Muscle layer of duodenum (tissue), 2 donors: ENCODE results near the gene LRGUK.
"Not testable (repeated sequence)": the region's sequence is repeated elsewhere in the genome, so short reads cannot be mapped to it uniquely, and the experiment has no call there.

Experiments
- H3K27ac ChIP-seq: one replicate; pipeline ENCODE4 v1.7.0; 2013; ENCODE audit warnings: mild to moderate bottlenecking, low read length
- H3K27me3 ChIP-seq: one replicate; pipeline ENCODE4 v1.7.0; 2013; ENCODE audit warnings: low read depth, mild to moderate bottlenecking, control low read depth, low read length
- H3K36me3 ChIP-seq, 2 donors: one replicate each; pipeline ENCODE4 v1.7.0; 2013; ENCODE audit warnings: low read length in 2 of 2, control low read depth in 1 of 2, mild to moderate bottlenecking in 1 of 2; ENCODE audit not compliant: insufficient read depth in 2 of 2, control insufficient read depth in 1 of 2
- H3K4me1 ChIP-seq, 2 donors: one replicate each; pipeline ENCODE4 v1.7.0; 2013; ENCODE audit warnings: low read length in 2 of 2, mild to moderate bottlenecking in 2 of 2, control low read depth in 1 of 2, moderate library complexity in 1 of 2; ENCODE audit not compliant: insufficient read depth in 2 of 2, control insufficient read depth in 1 of 2
- H3K4me3 ChIP-seq, 2 donors: one replicate each; pipeline ENCODE4 v1.7.0; 2013; ENCODE audit warnings: low read length in 2 of 2, low read depth in 1 of 2, mild to moderate bottlenecking in 1 of 2
- H3K9me3 ChIP-seq, 2 donors: one replicate each; pipeline ENCODE4 v1.7.0; 2013; ENCODE audit warnings: low read length in 2 of 2, control low read depth in 1 of 2, mild to moderate bottlenecking in 1 of 2; ENCODE audit not compliant: control insufficient read depth in 1 of 2
- donor health status: healthy.

The LRGUK gene

GRCh38 chr7:134289841-134290240, 162.7 kb downstream of the LRGUK start:
- Histone ChIP-seq H3K27ac (no peak overlapping the region), H3K27me3 (no peaks in the 10 kb centered on the region), H3K9me3 (no peaks in the 10 kb centered on the region), H3K4me3 (no peak overlapping the region), H3K4me1 (peaks cover 0 to 5% of the 10 kb centered on the region in 2 donors), H3K36me3 (peaks cover 9 to 15% of the 10 kb centered on the region in 2 donors)

DNA sequence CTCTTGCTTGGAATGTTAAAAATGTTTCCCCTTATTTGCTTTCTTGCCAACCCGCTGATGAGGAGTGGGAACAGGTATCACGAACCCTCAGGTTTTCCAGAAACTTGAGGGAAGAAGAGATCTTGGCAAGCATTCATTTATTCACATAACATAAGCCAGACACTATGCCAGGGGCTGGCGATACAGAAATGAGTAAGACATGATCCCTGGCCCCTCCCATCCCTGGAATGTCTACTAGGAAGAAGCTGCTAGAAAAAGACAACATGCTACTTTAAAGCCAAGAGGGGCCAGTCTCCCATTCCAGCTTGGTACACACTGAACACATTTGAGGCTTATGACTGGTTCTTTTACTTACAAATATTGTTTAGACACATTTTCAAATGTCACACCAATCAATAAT, 163.1 kb downstream of the LRGUK start:
- Histone ChIP-seq H3K9me3 (no peaks in the 10 kb centered on the region), H3K27me3 (no peaks in the 10 kb centered on the region), H3K36me3 (peaks cover 9 to 19% of the 10 kb centered on the region in 2 donors), H3K4me3 (no peak overlapping the region), H3K27ac (no peak overlapping the region), H3K4me1 (peaks cover 0 to 5% of the 10 kb centered on the region in 2 donors)

DNA sequence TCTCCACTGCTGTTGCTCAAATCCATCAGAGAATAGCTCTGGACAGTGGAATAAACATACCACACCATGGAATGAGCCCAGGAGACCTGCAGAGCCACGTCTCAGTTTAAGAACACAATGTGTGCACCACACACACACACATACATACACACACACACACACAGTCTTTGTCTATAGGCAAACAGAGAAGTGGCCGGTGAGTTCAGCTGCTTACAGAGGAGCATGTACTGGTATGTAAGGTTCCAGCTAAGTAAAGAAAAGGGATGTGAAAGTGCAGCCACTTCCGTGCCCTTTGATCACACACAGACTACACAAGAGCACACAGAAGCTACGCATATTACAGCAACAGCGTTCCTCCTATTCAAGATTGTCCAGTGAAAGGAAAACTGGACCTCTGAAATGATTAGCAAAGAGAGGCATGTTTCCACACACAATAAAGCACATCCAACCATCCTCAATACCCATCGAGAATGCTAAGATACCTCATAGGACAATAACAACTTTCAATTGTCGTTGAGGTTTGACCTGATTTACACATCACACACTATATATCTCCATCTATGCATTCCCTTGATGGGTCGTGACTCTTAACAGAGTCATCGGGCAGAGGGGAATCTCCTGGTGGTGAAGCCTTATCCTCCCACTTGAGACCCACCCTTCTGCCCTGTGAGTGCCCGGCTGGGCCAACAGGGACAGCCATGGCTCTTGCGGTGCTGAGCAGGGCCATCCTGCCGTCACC, 166.0 kb downstream of the LRGUK start:
- Histone ChIP-seq H3K4me1 (peaks cover 0 to 9% of the 10 kb centered on the region in 2 donors), H3K36me3 (peaks cover 14 to 30% of the 10 kb centered on the region in 2 donors), H3K9me3 (no peaks in the 10 kb centered on the region), H3K4me3 (no peak overlapping the region), H3K27ac (no peak overlapping the region), H3K27me3 (no peaks in the 10 kb centered on the region)

DNA sequence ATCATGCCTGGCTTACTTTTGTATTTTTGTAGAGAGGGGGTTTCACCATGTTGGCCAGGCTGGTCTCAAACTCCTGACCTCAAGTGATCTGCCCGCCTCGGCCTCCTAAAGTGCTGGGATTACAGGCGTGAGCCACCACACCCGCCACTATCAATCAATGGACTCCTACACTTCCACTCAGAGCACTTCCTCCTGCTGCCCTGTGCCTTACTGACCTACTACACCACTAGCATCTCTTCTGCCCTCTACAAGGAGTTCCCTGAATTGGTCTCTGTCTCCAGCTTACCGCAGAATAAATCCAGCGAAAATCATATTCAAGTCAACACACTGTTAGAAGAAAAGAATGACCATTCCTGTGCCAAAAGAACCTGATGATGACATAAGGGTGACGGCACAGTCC, 168.8 kb downstream of the LRGUK start:
- peaks cover 17 to 30% of the 10 kb centered on the region in 2 donors for H3K36me3 ChIP-seq

GRCh38 chr7:134297489-134297888, 170.3 kb downstream of the LRGUK start:
- Histone ChIP-seq H3K27me3 (no peaks in the 10 kb centered on the region), H3K36me3 (peaks cover 17 to 36% of the 10 kb centered on the region in 2 donors), H3K4me1 (peaks cover 0 to 42% of the 10 kb centered on the region in 2 donors), H3K4me3 (no peak overlapping the region), H3K27ac (no peak overlapping the region), H3K9me3 (no peaks in the 10 kb centered on the region)

More for the DNA sequence above, 168.8 kb downstream of the LRGUK start:
- H3K27ac ChIP-seq, H3K9me3 ChIP-seq, H3K27me3 ChIP-seq, H3K4me3 ChIP-seq: not testable (repeated sequence)
- H3K4me1 ChIP-seq, result peaks cover 0 to 32% of the 10 kb centered on the region in 2 donors

DNA sequence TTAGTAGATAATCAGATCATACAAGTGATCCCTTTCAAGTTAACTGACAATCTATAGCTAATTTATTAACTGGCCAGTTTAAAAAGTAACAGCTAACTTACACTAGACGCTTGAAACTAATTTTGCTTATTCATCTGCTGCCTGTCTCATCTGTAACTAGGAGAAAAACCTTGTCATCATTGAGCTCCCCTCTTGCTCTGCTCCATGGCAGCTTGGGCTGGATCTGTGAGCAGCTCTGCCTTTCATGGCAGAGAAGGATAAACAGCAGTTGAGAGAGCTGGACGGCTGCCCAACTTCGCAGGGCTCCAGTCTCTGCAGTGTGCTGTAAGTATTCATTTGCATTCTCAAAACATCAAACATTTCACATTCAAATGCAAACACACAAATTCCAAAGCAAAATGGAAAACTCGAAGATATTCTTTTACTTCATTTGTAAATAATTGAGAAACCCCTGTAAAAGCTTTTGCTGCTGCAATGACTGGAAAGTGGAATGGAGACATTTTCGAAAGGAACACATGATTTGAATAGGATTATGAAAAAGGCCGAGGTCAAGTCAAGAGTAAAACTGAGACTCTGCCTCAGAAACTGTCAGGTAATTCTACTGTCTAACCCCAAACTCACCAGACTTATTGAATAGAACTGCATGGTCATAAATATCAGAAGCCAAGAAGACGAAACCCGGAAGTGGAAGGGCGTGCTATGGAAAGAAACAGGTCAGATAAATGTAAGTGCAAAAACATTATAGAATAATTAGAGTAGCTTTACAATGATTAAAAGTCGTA, 172.0 kb downstream of the LRGUK start:
- Histone ChIP-seq H3K27ac (no peak overlapping the region), H3K27me3 (no peaks in the 10 kb centered on the region), H3K9me3 (no peaks in the 10 kb centered on the region), H3K36me3 (peaks cover 21 to 39% of the 10 kb centered on the region in 2 donors), H3K4me3 (no peak overlapping the region), H3K4me1 (peaks cover 0 to 42% of the 10 kb centered on the region in 2 donors)

DNA sequence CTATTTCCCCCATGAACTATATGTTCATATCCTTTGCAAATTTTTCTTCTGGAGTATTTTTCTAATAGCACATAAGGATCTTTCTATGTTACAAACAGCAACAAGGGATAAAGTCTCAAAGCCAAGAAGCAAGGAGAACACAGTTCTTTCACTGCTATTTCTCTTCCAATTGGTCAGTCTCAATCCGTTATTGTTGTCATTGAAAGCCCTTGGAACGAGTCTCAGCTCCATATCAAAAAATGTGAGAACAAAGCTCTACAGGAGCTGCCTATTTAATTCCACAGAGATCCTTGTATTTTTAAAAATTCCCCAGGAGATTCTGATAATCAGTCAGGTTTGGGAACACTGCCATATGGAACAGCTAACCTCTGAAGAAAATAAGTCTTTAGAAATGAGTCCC, 173.8 kb downstream of the LRGUK start:
- peaks cover 13 to 36% of the 10 kb centered on the region in 2 donors for H3K36me3 ChIP-seq
- no peaks in the 10 kb centered on the region for H3K27me3 ChIP-seq
- H3K4me1 ChIP-seq, result peaks cover 0 to 42% of the 10 kb centered on the region in 2 donors
- H3K27ac ChIP-seq, result no peak overlapping the region
- no peak overlapping the region for H3K4me3 ChIP-seq
- H3K9me3 ChIP-seq, result no peaks in the 10 kb centered on the region

GRCh38 chr7:134301592-134301991, 174.5 kb downstream of the LRGUK start:
- H3K4me1 ChIP-seq, result peaks cover 0 to 42% of the 10 kb centered on the region in 2 donors
- no peaks in the 10 kb centered on the region for H3K9me3 ChIP-seq
- H3K27ac ChIP-seq, result no peak overlapping the region
- H3K27me3 ChIP-seq, result no peaks in the 10 kb centered on the region
- no peak overlapping the region for H3K4me3 ChIP-seq
- H3K36me3 ChIP-seq, result peaks cover 9 to 32% of the 10 kb centered on the region in 2 donors

- H3K36me3 ChIP-seq, result peaks cover 9 to 32% of the 10 kb centered on the region in 2 donors
- no peak overlapping the region for H3K27ac ChIP-seq
- no peaks in the 10 kb centered on the region for H3K9me3 ChIP-seq
- no peaks in the 10 kb centered on the region for H3K27me3 ChIP-seq
- H3K4me1 ChIP-seq, result peaks cover 0 to 42% of the 10 kb centered on the region in 2 donors
- no peak overlapping the region for H3K4me3 ChIP-seq
Observed at GRCh38 chr7:134302120-134302519, 175.0 kb downstream of the LRGUK start.

- H3K27me3 ChIP-seq, result no peaks in the 10 kb centered on the region
- H3K27ac ChIP-seq, result no peak overlapping the region
- no peaks in the 10 kb centered on the region for H3K9me3 ChIP-seq
- H3K36me3 ChIP-seq, result peaks cover 12 to 29% of the 10 kb centered on the region in 2 donors
- no peak overlapping the region for H3K4me3 ChIP-seq
- no peaks in the 10 kb centered on the region for H3K4me1 ChIP-seq
Observed at GRCh38 chr7:134307320-134307719, 180.2 kb downstream of the LRGUK start.

GRCh38 chr7:134308548-134308947, 181.4 kb downstream of the LRGUK start:
- Histone ChIP-seq H3K27me3 (no peaks in the 10 kb centered on the region), H3K9me3 (no peaks in the 10 kb centered on the region), H3K4me3 (no peak overlapping the region), H3K4me1 (no peaks in the 10 kb centered on the region), H3K27ac (no peak overlapping the region), H3K36me3 (peaks cover 11 to 24% of the 10 kb centered on the region in 2 donors)
